ENCODE data around the gene MYO7B.

The MYO7B gene

DNA sequence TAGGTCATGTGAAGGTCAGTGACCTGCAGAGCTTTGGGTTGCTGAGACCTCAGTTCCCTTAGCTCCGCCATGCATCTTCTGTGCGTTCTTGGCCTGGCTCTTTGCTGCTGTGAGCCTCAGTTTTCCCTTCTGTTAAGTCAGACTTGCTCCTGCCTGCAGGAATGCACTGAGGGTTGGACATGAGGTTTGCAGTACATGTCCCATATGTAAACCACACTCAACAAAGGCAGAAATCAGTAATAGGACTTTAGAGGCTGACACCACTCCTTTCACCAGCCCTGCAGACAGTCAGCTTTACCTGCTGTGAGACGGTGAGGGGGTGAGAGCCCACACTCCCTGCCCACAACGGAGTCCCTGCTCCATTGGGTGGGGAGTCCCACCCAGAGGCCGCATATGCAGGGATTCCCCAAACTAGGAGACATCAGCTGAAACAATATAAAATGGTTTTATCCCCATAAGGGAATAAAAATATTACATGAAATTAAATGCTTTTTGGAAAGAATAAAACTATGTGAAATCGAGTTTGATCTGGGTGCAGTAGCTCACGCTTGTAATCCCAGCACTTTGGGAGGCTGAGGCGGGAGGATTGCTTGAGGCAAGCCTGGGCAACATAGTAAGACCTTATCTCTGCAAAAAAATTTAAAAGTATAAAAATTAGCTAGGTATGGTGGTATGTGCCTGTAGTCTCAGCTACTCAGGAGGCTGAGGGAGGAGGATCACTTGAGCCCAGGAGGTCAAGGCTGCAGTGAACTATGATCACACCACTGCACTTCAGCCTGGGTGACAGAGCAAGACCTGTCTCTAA, 55.1 kb downstream of the MYO7B start:
- no peak overlapping the region; the same call in 1 of the 2 replicates for H3K4me2 ChIP-seq (ENCODE audit: insufficient read depth, low read length)
- no peaks in the 10 kb centered on the region for H3K27me3 ChIP-seq (ENCODE audit: insufficient read depth, low read length, poor library complexity)

DNA sequence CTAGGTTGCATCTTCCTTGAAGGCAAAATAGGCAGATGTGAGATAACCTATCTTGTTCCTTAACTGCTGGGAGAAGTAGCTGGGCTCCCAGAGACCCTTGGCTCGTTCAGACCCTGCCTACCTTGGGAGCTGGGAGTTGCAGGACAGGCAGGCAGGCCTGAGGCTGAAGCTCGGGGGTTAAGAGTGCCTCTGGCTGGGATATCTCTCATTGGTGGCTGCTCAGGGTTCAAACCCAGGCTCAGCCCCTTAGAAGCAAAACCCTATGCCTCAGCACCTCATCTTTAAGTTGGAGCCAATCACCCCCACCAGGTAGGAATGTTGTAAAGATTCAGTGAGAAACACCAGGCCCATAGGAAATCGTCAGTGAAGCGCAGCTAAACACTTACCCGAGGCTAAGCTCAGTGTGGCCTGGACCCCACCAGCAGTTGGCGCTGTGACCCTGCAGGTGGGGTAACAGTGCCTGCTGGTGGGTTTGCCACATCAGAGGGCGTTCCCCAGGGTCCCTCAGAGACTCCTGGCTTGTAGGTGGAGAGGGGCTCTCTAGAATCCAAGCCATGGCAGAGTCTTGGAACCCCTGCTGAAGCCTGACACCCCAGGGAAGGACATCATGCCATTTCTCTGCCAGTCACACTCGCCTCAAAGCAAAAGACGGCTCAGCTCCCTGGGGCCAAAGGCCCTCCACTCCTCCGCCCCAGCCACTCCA, 55.9 kb downstream of the MYO7B start:
- H3K27ac ChIP-seq (ENCODE audit: low read length): peak overlapping the region; percentile 88
- peak; percentile 96 for ATAC-seq (ENCODE audit: insufficient read depth, low read depth)

More for the DNA sequence above, 55.1 kb downstream of the MYO7B start:
- Histone ChIP-seq H3K4me3 (ENCODE audit: low read depth in 1 of 2, low read length in 2 of 2) (no peak overlapping the region), H3K4me1 (ENCODE audit: insufficient read depth, low read length) (peaks cover 78% of the 10 kb centered on the region), H3K27ac (ENCODE audit: low read length) (peak overlapping the region; percentile 88), H4K20me1 (ENCODE audit: insufficient read depth, low read length) (no peaks in the 10 kb centered on the region), H2AFZ (ENCODE audit: low read depth, low read length) (no peak overlapping the region; the same call in 1 of the 2 replicates), H3K79me2 (ENCODE audit: insufficient read depth, low read length) (no peaks in the 10 kb centered on the region), H3K36me3 (ENCODE audit: insufficient read depth, low read length) (no peaks in the 10 kb centered on the region), H3K9ac (ENCODE audit: low read depth, low read length) (peak overlapping the region; percentile 54), H3K9me3 (ENCODE audit: insufficient read depth, low read length, severe bottlenecking) (no peaks in the 10 kb centered on the region)
- TF ChIP-seq, protein P1, sequence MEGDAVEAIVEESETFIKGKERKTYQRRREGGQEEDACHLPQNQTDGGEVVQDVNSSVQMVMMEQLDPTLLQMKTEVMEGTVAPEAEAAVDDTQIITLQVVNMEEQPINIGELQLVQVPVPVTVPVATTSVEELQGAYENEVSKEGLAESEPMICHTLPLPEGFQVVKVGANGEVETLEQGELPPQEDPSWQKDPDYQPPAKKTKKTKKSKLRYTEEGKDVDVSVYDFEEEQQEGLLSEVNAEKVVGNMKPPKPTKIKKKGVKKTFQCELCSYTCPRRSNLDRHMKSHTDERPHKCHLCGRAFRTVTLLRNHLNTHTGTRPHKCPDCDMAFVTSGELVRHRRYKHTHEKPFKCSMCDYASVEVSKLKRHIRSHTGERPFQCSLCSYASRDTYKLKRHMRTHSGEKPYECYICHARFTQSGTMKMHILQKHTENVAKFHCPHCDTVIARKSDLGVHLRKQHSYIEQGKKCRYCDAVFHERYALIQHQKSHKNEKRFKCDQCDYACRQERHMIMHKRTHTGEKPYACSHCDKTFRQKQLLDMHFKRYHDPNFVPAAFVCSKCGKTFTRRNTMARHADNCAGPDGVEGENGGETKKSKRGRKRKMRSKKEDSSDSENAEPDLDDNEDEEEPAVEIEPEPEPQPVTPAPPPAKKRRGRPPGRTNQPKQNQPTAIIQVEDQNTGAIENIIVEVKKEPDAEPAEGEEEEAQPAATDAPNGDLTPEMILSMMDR (IDR thresholded peaks at IDR 0.05; ENCODE audit: borderline replicate concordance, extremely low read depth, low read length, poor library complexity, severe bottlenecking): no peak
- TF ChIP-seq EZH2 (IDR thresholded peaks at IDR 0.05; ENCODE audit: borderline replicate concordance, low read depth, low read length, severe bottlenecking): no peak
- DNase-seq (no peak), ATAC-seq (ENCODE audit: insufficient read depth, low read depth) (no peak)

DNA sequence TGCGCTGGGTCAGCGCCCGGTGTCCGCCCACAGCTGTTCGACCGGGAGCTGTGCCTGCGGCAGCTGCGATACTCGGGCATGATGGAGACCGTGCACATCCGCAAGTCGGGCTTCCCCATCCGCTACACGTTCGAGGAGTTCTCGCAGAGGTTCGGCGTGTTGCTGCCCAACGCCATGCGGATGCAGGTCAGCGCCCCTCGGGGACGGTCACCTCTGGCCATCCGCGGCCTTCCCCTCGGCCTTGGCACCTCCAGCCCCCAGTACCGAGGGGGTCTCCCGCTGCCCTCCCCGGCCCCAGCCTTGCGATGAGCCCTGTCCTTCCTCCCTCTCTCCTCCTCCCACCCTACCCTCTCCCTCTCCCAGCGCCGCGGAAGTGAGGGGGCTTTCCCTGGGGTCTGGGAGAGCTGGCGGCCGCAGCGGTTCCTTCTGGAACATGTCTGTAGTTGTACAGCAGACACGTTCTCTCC, 57.3 kb downstream of the MYO7B start:
- peaks cover 82% of the 10 kb centered on the region for H3K4me1 ChIP-seq (ENCODE audit: insufficient read depth, low read length)
- H3K4me2 ChIP-seq (ENCODE audit: insufficient read depth, low read length): no peak overlapping the region
- H3K9me3 ChIP-seq (ENCODE audit: insufficient read depth, low read length, severe bottlenecking): no peaks in the 10 kb centered on the region
- TF ChIP-seq, protein P1 (IDR thresholded peaks at IDR 0.05; ENCODE audit: borderline replicate concordance, extremely low read depth, low read length, poor library complexity, severe bottlenecking): no peak
- TF ChIP-seq EZH2 (IDR thresholded peaks at IDR 0.05; ENCODE audit: borderline replicate concordance, low read depth, low read length, severe bottlenecking): no peak
- H2AFZ ChIP-seq (ENCODE audit: low read depth, low read length): no peak overlapping the region
- no peaks in the 10 kb centered on the region for H3K36me3 ChIP-seq (ENCODE audit: insufficient read depth, low read length)
- H3K27ac ChIP-seq (ENCODE audit: low read length): peak overlapping the region; percentile 71
- no peak overlapping the region for H3K4me3 ChIP-seq (ENCODE audit: low read depth in 1 of 2, low read length in 2 of 2)
- H3K79me2 ChIP-seq (ENCODE audit: insufficient read depth, low read length): no peaks in the 10 kb centered on the region
- no peaks in the 10 kb centered on the region for H4K20me1 ChIP-seq (ENCODE audit: insufficient read depth, low read length)
- no peaks in the 10 kb centered on the region for H3K27me3 ChIP-seq (ENCODE audit: insufficient read depth, low read length, poor library complexity)
- ATAC-seq (ENCODE audit: insufficient read depth, low read depth) (no peak), DNase-seq (no peak)
- peak overlapping the region; percentile 33 for H3K9ac ChIP-seq (ENCODE audit: low read depth, low read length)

More for the DNA sequence above, 55.9 kb downstream of the MYO7B start:
- peak; percentile 91 for DNase-seq
- no peaks in the 10 kb centered on the region for H3K27me3 ChIP-seq (ENCODE audit: insufficient read depth, low read length, poor library complexity)
- peaks cover 82% of the 10 kb centered on the region for H3K4me1 ChIP-seq (ENCODE audit: insufficient read depth, low read length)
- no peaks in the 10 kb centered on the region for H3K9me3 ChIP-seq (ENCODE audit: insufficient read depth, low read length, severe bottlenecking)
- H3K79me2 ChIP-seq (ENCODE audit: insufficient read depth, low read length): no peaks in the 10 kb centered on the region
- no peak for TF ChIP-seq EZH2 (IDR thresholded peaks at IDR 0.05; ENCODE audit: borderline replicate concordance, low read depth, low read length, severe bottlenecking)
- TF ChIP-seq, protein P1 (IDR thresholded peaks at IDR 0.05; ENCODE audit: borderline replicate concordance, extremely low read depth, low read length, poor library complexity, severe bottlenecking): peak; percentile 100
- H3K4me2 ChIP-seq (ENCODE audit: insufficient read depth, low read length): peak overlapping the region; percentile 39
- H3K9ac ChIP-seq (ENCODE audit: low read depth, low read length): peak overlapping the region; percentile 54
- no peak overlapping the region for H3K4me3 ChIP-seq (ENCODE audit: low read depth in 1 of 2, low read length in 2 of 2)
- H4K20me1 ChIP-seq (ENCODE audit: insufficient read depth, low read length): no peaks in the 10 kb centered on the region
- H2AFZ ChIP-seq (ENCODE audit: low read depth, low read length): peak overlapping the region; percentile 72
- no peaks in the 10 kb centered on the region for H3K36me3 ChIP-seq (ENCODE audit: insufficient read depth, low read length)
